Measurements from ENCODE around the gene GMDS. TPM values are rescaled to one million over a fixed set of nuclear protein-coding genes. Genes with fewer than 3 reads are reported as not detected.
A peak's percentile ranks its signal among the peaks of the same experiment; 100 is the strongest.

The GMDS gene
- total and polyA plus RNA-seq, 2 of the 8 experiments (the other 6 are each of a cell fraction or from before 2014, with no cell fraction given) = 16.8 to 50.0 TPM

- Histone ChIP-seq H2AFZ (ENCODE audit: low read length) (no peak overlapping the region), H3K9me3 (ENCODE audit: insufficient read depth in 2 of 2, low read depth in 1 of 2, low read length in 1 of 2) (no peaks in the 10 kb centered on the region), H3K36me3 (ENCODE audit: control insufficient read depth in 2 of 4, insufficient read depth in 4 of 4, low read length in 3 of 4) (no peaks in the 10 kb centered on the region; a peak in 1 of 8 replicates), H4K91ac (replicated peaks; ENCODE audit: insufficient read length, low read length) (no peak overlapping the region), H4K20me1 (replicated peaks in 1 of 2; ENCODE audit: control insufficient read depth in 1 of 2, insufficient read depth in 2 of 2, low read length in 2 of 2) (no peaks in the 10 kb centered on the region), H2BK20ac (ENCODE audit: low read length) (no peak overlapping the region), H3K9ac (replicated peaks in 1 of 4; ENCODE audit: extremely low read depth in 1 of 4, low read depth in 3 of 4, low read length in 3 of 4) (no peak overlapping the region), H3K27me3 (replicated peaks in 1 of 4; ENCODE audit: control insufficient read depth in 3 of 4, extremely low read depth in 1 of 4, insufficient read depth in 3 of 4, low read length in 3 of 4) (no peaks in the 10 kb centered on the region), H3K14ac (ENCODE audit: insufficient read length) (no peak overlapping the region), H3K4ac (replicated peaks; ENCODE audit: insufficient read length, low read depth, low read length) (no peak overlapping the region), H3K79me1 (ENCODE audit: low read depth, low read length) (no peaks in the 10 kb centered on the region), H2BK5ac (ENCODE audit: low read depth, low read length) (no peak overlapping the region), H4K5ac (ENCODE audit: insufficient read length, low read depth, low read length) (no peak overlapping the region), H3K4me2 (ENCODE audit: insufficient read depth in 1 of 2, low read depth in 2 of 2, low read length in 2 of 2) (no peak overlapping the region), H3K18ac (ENCODE audit: extremely low read depth, low read length) (no peak overlapping the region), H2BK12ac (ENCODE audit: low read depth, low read length) (no peak overlapping the region), H3K79me2 (ENCODE audit: control insufficient read depth in 1 of 2, insufficient read depth in 2 of 2, low read length in 2 of 2) (no peaks in the 10 kb centered on the region), H2BK15ac (ENCODE audit: low read length) (no peak overlapping the region), H3K23me2 (ENCODE audit: low read depth, low read length) (no peaks in the 10 kb centered on the region), H3K4me3 (ENCODE audit: extremely low read depth in 1 of 4, insufficient read depth in 2 of 4, low read depth in 3 of 4, low read length in 4 of 4) (no peak overlapping the region), H3K56ac (replicated peaks; ENCODE audit: insufficient read length, low read depth, low read length) (no peak overlapping the region), H4K8ac (ENCODE audit: extremely low read depth, insufficient read depth, low read length) (no peak overlapping the region), H3K23ac (ENCODE audit: insufficient read length) (no peak overlapping the region), H3K4me1 (replicated peaks in 1 of 4; ENCODE audit: control insufficient read depth in 3 of 4, insufficient read depth in 4 of 4, low read length in 3 of 4) (no peaks in the 10 kb centered on the region), H2BK120ac (replicated peaks; ENCODE audit: low read depth, low read length) (no peak overlapping the region), H2AK5ac (ENCODE audit: low read depth, low read length) (no peak overlapping the region), H3K27ac (ENCODE audit: low read depth, low read length) (no peak overlapping the region)
- no peak for DNase-seq (ENCODE audit: low read depth in 1 of 2, low spot score in 2 of 2)
- peak; percentile 32 for FAIRE-seq
- CTCF ChIA-PET (ENCODE audit: partially characterized antibody) = interaction anchor here (0.8 to 1.3 kb wide), 9 partner anchors 8 to 508 kb away, joined by 3 to 5 read pairs (median 4); no protein-coding TSS in a partner anchor
- TF ChIP-seq ASH2L (IDR thresholded peaks at IDR 0.05; ENCODE audit: low read length) = no peak
- TF ChIP-seq RAD21 (IDR thresholded peaks at IDR 0.05 in 1 of 2, conservative IDR thresholded peaks at IDR 0.05 in 1 of 2; ENCODE audit: low read depth in 2 of 2, low read length in 2 of 2) = peak; percentile 44 to 48
- TF ChIP-seq CTCF (IDR thresholded peaks at IDR 0.05; ENCODE audit: control extremely low read depth in 1 of 3, insufficient read depth in 1 of 3, low read depth in 1 of 3, low read length in 3 of 3) = peak in 1 of 3 experiments; percentile 22; a peak in 1 of 4 replicates
- WGBS, 2 experiments (ENCODE audit: extremely low coverage in 1 of 2, insufficient coverage in 1 of 2, insufficient read length in 1 of 2, insufficient replicate concordance in 2 of 2, low coverage in 1 of 2, low lambda C conversion rate in 2 of 2, missing lambda C conversion rate in 1 of 2) = 88% methylated on average over 6 of the region's 6 CpGs; no CpG with 5 or more reads in 1 of the 2 experiments
- POLR2A ChIA-PET (ENCODE audit: partially characterized antibody) = no interaction called here
Observed at GRCh38 chr6:2103765-2104523, 141.5 kb downstream of the GMDS start.
